ENCODE measurements around the gene NFX1.
"Not testable (repeated sequence)": the region's sequence is repeated elsewhere in the genome, so short reads cannot be mapped to it uniquely, and the experiment has no call there.

The NFX1 gene

DNA sequence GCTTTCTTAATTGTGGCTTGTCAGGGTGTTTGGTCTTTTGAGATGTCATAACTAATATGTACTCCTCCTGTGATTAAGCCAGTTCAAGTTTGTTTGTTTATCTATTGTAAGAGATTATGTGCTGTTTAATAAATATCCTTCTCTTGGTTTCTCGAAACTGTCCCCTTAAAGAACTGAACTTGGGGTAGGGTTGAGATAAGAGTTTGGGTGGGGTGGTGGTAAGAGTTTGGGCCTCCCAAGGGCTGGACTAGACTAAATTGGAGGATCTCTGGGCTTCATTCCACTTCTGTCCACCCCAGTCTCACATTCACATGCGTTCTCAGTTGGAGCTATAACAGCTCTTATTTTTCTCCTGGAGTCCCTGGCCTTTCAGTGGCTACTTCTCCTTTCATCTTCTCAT lies 73.8 kb downstream of the NFX1 start:
- no peak for DNase-seq (ENCODE audit: low read depth)

DNA sequence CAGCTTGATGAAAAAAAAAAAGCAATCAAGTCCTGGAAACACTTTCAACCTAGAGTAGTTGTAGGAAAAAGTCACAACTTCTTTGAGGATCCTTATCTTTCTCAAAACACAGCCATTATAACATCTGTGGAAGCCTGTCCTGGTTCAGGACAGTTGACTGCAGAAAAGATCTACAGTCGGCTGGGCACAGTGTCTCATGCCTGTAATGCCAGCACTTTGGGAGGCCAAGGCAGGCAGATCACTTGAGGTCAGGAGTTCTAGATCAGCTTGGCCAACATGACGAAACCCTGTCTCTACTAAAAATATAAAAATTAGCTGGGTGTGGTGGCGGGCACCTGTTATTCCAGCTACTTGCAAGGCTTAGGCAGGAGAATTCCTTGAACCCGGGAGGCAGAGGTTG lies 74.5 kb downstream of the NFX1 start:
- DNase-seq (ENCODE audit: low read depth) = not testable (repeated sequence)

DNA sequence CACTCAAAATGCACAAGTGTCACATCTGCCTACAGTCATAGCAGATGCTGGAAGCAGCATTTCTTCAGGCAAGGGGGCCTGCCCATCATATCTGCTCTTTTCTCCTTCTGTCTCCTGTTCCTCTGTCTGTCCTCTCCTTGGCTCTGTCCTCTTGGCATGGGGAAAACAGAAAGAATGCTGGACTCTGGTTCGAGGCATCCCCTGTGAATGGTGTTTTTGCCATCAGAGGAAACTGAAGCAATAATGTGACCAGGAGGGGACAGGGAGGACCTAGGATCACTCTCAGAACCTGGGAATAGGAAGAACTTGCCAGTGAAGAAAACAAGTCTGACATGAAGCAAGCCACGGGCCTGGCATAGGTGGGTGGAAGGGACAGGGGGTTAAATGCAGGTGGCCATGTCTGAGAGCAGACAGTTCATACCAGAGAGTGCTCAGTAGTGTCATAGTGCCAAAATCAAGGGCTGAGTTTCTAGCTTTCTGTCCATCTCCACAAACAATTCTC lies 76.7 kb downstream of the NFX1 start:
- DNase-seq (ENCODE audit: low read depth) = no peak

DNA sequence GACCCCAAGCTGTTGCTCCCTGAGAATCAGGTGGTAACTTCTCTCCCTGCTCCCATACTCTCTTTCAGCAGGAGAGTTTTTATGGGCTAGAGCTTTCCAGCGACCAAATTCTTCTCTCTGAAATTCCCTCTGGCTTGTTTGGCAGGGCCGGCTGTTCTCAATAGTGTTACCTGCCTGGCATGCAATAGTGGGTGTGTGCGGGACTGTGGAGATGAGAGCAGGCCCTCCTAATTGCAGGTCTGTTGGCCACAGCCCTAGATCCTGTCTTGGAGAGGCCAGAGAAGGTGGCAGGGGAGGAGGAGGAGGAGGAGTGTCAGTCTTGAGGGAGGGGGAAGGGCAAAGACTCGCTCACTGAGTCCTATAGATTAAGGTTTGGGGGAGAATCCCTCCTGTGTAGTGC lies 82.6 kb downstream of the NFX1 start:
- no peak for DNase-seq (ENCODE audit: low read depth)

DNA sequence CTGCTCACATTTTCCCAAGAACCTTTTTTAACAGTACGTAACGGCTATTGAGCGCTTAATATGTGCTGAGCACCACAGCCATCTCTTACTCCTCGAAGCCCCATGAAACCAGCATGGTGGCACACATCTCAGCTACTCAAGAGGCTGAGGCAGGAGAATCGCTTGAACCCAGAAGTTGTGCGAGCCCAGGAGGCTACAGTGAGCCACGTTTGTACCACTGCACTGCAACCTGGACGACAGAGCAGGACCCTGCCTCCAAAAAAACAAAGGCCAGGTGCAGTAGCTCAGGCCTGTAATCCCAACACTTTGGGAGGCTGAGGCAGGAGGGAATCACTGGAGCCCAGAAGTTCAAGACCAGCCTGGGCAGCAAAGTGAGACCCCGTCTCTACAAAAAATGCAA lies 83.9 kb downstream of the NFX1 start:
- DNase-seq (ENCODE audit: low read depth) = no peak

DNA sequence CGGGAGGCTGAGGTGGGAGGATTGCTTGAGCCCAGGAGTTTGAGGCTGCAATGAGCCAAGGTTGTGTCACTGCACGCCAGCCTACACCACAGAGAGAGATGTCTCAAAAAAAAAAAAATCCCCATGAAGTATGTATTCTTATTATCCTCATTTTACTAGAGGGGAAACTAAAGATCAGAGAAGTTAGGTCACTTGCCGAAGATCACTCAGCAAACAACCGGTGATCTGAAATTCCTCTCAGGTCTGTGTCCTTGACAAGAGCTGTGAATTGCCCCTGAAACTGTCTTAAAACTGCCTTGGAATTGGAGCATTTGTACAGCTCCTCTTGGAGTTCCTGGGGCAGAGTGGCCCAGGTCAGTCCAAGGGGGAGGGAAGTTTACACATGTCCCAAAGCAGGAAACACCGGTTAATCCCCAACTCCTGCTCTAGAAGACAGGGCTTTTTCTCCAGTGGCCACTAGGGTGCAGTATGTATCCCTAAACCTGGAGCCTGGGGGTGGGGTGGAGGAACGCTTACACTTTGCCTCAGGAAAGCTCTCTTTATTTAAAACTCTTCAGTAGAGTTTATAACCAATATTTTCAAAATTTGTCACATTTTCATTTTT lies 84.4 kb downstream of the NFX1 start:
- peak; percentile 34 for DNase-seq (ENCODE audit: low read depth)

DNA sequence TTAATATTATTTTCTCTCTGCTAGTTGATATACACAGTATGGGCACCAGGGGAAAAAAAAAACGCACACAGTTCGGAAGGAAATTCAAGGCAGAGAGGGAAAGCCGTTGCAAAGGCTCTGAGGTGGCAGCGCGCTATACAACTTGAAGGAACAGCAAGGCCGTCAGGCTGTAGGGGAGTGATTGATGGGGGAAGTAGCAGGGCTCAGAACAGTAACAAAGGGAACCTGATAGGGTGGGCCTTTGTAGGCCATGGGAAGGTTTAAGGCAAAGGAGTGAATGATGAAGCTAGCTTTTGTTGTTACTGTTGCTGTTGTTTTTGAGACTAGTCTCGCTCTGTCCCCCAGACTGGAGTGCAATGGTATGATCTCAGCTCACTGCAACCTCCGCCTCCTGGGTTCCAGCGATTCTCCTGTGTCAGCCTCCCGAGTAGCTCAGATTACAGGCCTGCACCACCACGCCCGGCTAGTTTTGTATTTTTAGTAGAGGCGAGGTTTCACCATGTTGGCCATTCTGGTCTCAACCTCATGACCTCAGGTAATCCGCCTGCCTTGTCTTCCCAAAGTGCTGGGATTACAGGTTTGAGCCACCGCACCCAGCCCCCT lies 85.0 kb downstream of the NFX1 start:
- no peak for DNase-seq (ENCODE audit: low read depth)

DNA sequence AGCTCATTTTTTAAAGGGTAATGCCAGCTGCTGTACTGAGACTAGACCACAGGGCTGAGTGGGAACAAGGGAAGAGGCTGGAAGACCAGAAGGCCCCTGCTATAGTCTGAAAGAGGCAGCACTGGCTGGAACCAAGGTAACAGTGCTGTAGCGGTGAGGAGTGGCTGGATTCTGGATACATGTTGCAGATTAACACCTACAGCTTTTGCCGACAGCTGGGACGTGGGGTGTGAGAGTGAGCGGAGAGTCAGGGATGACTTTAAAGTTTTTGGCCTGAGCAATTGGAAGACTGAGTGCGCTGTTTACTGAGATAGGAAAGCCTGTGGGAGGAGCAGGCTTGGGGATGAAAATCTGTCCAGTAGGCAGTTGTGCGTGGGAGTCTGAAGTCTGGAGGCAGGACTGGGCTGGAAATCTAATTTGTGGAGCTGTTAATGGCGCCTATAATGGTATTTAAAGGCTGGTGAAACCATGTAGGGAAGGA lies 85.6 kb downstream of the NFX1 start:
- no peak for DNase-seq (ENCODE audit: low read depth)

DNA sequence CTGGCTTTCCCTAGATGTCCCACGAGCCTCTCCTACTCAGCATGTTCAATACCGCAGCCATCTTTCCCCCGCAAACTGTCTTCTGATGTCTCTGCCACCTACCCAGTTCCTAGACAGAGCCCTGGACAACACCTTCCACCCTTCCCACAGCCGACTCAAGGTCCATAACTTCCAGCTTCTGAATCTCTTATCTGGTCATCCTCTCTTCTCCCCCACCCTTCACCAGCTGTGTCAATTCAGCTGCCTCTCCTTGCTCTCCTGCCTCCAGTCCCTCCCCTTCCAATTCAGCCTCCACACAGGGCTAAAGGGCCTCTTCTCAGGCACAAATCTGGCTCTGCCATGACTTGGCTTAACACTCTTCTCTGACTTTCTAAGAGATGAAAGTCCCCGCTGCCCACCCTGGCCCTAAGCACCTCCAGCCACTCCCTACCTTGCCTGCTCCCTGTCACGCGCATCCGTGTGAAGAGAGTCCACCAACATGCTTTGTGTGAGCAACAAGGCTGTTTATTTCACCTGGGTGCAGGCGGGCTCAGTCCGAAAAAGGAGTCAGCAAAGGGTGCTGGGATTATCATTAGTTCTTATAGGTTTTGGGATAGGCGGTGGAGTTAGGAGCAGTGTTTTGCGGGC lies 86.9 kb downstream of the NFX1 start:
- DNase-seq (ENCODE audit: low read depth) = no peak

DNA sequence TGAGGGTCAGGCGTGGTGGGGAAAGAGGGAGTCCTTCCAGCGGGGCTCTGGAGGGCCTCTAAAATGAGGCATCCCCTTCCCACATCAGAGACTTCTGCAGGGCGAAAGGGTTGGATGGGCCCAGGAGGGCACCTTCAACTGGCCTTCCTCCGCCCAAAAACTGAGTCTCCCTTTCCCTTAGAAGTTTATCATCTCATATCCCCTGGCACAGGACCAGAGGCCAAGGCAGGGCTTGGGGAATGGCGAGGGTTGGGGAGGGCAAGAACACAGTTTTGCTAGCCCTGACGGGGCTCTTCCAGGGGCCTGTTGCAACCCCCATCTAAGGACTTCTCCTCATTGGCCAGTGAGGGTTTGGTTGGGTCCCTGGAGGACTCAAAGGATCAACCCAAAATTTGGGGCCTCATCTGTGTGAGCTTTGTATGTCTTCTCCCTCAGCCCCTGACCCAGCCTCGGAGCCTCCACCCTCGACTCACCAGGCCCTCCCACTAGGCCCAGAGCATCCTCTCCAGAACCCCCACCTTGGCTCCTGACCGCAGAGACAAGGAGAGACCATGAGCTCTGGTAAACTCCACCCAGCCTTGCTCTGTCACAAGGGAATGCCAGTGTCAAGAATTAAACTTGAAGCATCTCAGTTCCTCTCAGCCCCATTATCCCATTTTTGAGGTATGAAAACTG lies 87.9 kb downstream of the NFX1 start:
- no peak for DNase-seq (ENCODE audit: low read depth)

DNA sequence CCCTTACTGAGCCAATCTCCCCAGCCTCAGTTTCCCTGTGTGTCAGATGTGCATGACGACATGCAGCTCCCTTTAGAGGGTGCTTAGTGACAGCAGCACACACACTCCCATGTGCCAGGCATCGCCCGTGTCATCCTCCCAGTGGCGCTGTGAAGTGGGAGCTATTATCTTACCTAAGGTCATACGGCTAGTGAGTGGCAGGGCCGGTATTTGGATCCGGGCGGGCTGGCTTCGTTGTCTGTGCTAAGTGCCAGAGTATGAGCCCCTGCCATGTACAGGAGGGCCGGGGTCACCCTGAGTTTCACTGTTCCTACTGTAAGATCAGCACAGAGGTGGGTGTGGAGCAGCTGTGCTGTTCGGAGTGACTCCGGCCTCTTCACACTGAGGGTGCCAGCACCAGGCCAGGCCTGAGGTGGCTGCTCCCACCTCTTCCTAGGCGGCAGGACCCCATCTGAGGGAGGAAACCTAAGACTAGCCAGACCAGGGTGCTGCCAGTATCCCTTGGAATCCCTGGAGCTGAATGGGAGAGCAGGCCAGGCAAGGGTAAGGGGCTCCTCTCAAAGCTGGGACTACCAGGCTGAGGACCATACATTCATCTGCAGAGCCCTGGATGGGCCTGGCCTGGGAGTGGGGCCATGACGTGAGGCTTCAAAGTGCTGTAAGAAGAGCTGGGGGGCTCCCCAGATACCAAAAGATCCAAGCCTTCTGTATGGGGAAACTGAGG lies 89.5 kb downstream of the NFX1 start:
- DNase-seq (ENCODE audit: low read depth) = no peak

DNA sequence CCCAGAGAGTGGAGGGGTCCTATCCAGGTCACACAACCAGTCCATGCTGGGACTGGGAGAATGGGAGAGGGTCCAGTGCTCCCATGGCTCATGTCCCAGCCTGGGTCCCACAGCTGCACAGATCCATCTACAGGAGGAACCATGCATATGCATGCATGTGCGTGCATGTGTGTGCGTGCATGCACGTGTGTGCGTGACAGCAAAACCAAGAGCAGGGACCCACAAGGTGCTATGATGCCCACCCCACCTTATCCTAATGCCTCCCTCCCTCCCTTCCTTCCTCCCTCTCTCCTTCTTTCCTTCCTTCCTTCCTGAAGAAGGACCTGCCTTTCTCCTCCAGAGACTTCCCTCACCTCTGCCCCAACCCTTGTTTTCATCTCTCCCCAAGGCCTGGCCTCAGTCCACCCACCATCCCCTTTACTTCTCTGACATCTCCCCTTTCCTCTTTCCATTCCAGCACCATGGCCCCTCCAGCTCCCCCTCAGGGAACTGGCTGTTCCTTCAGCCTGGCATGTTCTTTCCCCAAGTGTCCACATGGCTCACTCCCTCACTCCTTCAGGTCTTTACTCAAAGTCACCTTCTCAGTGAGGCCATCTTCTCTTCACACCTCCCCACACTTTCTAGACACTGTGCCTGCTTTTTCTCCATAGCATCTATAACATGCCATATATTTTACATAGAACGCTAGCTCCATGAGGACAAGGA lies 90.2 kb downstream of the NFX1 start:
- DNase-seq (ENCODE audit: low read depth) = no peak

DNA sequence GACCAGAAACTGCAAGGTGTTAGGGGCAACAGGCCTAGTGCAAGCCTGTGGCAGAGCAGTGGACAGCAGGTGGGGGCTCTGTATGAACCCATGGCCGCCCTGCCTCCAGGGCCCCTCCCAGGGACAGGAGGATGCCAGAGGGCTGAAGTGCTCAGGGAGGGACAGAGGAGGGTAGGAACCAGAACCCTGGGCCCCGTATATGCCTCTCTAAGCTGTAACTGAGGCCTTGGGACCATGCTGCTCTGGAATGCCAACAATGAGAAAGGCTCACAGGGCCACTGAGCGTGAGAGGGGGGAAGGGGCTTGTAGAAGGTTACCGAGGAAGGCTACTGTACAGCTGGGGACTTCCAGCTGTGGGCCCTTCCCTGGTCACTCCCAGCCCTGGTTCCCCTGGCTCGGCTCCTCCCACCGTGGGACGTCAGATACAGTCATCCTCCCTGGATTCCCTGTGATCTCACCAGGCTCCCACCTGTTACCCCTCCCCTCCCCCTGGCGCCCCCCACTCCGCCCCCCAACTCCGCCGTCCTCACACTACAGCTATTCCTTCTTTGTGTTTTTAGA lies 91.0 kb downstream of the NFX1 start:
- DNase-seq (ENCODE audit: low read depth) = no peak

DNA sequence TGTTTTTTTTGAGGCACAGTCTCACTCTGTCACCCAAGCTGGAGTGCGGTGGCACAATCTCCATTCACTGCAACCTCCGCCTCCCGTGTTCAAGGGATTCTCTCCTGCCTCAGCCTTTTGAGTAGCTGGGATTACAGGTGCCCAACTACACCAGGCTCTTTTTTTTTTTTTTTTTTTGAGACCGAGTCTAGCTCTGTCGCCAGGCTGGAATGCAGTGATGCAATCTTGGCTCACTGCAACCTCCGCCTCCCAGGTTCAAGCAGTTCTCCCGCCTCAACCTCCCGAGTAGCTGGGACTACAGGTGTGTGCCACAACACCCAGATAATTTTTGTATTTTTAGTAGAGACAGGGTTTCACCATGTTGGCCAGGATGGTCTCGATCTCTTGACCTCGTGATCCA lies 92.1 kb downstream of the NFX1 start:
- DNase-seq (ENCODE audit: low read depth) = not testable (repeated sequence)

DNA sequence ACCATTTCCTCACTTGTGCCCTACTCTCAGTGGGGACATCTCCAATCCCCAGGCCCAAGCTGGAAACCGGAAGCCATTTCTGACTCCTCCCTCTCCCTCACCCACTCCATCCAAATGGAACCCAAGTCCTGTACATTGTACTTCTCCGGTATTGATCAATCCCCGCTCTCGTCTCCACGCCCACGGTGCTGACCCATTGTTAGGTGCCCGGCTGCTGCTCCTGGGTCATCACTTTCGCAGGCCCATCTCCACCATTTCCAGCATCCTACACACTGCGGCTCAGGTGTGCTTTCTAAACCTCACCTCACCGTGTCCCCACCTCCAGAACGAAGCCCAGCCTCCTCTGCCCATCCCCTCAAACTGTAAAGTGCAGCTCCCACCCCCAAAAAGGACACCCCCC lies 93.1 kb downstream of the NFX1 start:
- not testable (repeated sequence) for DNase-seq (ENCODE audit: low read depth)

DNA sequence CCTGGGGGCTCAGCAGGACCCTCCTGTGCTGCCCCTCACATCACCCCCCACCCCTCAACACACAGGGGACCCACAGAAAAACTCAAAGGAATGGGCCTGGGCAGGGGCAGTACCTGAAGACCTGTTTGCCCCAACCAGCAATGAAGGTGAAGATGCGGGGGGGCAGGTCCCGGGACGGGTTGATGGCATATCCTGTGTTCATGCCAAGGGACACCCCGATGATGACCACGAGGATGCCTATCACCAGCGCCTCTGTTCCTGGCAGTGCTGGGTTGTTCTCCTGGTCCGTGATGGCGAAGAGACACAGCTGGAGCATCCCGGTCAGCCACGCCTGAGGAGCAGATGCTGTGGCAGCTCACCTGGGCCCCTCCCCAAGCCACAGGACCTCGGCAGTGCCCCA lies 95.2 kb downstream of the NFX1 start:
- DNase-seq (ENCODE audit: low read depth) = not testable (repeated sequence)

DNA sequence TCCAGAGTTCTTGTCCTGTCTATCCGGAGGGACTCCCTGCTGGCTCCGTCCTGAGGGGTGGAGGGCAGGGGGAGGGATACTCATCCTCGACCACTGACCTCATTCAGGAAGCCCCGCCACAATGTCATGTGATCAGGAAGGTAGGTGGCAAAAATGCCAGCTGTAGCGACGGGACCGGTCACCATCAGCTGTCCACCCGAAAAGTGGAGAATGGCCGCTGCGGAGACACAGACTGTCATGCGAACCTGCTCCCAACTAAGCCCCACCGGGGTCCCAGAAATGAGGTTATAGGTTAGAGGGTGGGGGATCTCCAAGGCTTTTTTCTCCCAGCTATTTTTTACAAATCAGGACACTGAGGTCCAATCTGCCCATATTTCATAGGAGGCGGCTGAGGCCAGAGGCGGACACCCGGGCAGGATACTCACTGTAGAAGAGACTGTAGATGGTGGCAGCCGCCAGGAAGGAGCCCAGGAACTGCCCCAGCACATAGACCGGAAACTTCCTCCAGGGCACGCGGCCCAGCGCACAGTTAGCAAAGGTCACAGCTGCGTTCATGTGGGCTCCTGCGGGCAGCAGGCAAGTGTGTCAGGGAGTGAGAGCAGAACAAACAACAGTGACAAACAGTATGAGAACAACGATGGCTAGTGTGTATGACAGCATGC lies 95.8 kb downstream of the NFX1 start:
- not testable (repeated sequence) for DNase-seq (ENCODE audit: low read depth)

DNA sequence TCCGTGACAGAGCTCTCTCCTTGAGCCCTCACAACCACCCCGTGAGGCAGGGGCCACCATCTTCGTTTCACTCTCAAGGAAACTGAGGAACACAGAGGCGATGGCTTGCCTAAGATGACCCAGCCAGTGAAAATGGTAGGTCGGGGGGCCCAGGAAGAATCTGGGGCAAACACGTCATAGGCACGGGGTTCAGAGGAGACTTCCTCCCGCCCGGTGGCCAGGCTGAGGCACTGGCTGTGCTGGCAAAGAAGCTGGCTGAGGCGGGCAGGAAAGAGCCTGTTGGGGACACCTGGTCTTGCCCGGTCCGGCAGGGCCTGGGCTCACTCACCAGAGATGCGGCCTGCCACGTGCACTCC lies 96.3 kb downstream of the NFX1 start:
- not testable (repeated sequence) for DNase-seq (ENCODE audit: low read depth)

DNA sequence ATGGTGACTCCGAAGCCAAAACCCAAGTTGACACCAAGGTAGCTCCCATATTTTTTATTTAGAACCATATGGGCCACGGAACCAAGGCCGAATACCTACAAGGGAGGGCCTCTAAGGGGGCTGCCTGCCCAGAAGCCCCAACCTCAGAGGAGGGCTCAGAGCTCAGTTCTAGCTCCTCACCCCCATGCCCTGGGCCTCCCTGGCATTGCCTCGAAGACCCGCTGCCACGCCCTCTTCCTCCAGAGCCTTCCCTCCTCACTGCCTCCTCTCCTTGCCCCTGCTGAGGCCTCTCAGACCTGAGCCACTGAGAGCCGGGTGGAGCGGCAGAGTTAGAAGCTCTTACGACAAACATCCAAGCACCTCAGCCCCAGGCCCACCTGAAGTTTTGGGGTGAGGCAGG lies 96.7 kb downstream of the NFX1 start:
- DNase-seq (ENCODE audit: low read depth) = not testable (repeated sequence)

DNA sequence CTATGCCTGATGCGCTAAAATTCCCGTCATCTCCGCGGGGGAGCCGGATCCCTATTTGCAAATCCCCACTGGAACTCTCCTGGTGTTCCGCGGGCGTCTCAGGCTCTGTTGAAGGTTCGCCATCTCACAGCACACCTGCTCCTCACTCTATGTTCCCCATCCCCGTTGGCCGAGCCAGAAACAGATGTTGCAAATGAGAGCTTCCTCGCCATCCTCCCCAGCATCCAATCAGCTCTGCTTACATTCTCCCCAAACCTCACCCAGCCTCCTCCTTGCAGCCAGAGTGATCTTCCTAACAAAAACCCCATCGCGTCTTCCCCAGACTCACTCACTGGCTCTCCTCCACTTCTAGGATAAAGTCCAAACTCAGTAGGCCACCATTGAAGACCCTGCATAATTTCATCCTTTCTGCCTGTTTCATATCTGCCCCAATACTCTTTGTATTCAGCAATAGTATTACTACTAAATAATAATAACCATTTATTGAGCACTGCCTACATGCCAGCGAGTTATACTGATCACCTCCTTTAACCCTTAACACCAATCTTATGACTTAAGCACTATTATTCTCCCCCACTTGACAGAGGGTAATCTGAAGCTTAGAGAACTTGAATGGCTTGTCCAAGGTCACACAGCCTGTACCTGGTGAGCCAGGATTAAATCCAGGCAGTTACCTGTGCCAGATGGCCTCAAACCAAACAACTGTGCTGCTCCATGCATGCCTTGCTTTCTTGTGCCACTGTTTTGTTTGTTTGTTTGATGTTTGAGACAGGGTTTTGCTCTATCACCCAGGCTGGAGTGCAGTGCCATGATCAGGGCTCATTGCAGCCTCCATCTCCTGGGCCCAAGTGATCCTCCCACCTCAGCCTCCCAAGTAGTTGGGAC lies 98.0 kb downstream of the NFX1 start:
- no peak for DNase-seq (ENCODE audit: low read depth)
